HPDE6-E6E7 (cell line): ENCODE data around the gene SLC9B2.
"Not testable (repeated sequence)": the region's sequence is repeated elsewhere in the genome, so short reads cannot be mapped to it uniquely, and the experiment has no call there.

ENCODE experiments used
- DNase-seq: peaks from one replicate; pipeline ENCODE4 v3.0.0; 2011; ENCODE audit warnings: missing footprints; ENCODE audit errors: extremely low spot score

Gene SLC9B2

GRCh38 chr4:103019308-103020124, 57.0 kb downstream of the SLC9B2 start, which contains the start of gene SLC9B1:
Gene SLC9B1, minus strand, starts transcription at chr4:103019705. Its CDS starts 27,994 bp downstream, at chr4:102991711.
- peak; percentile 89 for DNase-seq

DNA sequence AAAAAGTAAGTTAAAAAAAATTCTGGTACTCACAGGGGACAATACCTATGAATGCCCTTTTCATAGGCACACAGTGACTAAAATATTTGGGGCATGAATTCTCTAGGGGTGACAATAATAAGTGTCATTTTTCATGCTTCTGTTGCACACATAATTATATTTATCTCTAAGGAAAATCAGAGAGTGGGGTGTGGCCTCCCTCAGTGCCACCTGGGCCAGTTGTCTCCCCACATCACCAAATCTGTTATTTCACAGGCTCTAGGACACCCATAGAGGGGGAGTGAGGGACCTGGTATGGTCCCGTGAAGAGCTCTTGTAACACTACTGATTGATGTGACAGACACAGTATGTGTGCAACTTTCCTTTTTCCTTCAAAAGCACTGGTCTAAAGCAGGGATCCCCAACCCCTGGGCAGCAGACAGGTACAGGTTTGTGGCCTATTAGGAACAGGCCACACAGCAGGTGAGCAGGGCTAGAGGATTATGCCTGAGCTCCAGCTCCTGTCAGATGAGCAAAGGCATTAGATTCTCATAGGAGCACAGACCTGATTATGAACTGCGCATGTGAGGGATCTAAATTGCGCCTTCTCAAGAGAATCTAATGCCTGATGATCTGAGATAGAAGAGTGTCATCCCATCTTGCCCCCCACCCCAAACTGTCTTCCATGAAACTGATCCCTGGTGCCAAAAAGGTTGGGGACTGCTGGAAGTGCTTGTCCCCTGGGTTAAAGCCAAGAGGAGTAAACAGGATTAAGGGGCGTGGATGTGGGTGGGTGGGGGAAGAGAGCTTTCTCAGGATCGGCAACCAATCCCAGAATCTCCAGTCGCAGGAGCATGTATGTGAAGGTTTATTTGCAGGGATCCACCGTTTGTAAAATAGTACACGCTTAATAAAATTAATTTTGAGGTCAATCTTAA, 57.9 kb downstream of the SLC9B2 start:
- no peak for DNase-seq

DNA sequence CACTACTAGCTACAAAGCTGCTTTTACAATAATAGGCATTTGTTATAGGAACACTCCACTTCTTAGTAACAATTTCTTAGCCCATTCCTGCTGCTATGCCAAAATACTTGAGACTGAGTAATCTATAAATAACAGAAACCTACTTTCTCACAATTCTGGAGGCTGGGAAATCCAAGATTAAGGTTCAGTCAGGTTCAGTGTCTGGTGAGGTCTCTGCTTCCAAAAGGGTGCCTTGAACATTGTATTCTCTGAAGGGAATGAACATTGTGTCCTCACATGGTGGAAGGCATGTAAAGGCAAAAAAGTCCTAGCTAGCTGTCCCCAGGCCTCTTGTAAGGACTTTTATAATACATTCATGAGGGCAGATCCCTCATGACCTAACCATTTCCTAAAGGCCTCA, 64.0 kb downstream of the SLC9B2 start:
- DNase-seq: no peak

DNA sequence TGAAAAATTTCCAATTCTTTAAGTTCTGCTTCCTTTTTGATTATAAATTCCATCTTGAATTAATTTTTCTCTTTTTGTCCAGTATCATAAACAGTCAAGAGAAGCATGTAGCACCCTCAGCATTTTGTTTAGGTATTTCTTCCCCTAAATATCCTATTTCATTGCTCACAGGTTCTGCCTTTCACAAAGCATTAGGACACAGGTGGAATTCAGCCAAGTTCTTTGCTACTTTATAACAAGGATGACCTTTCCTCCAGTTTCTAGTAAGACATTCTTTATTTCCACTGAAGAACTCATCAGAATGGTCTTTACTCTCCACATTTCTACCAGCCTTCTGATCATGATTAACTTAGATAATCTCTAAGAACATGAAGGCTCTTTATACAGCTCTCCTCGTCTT, 64.5 kb downstream of the SLC9B2 start:
- DNase-seq: no peak

DNA sequence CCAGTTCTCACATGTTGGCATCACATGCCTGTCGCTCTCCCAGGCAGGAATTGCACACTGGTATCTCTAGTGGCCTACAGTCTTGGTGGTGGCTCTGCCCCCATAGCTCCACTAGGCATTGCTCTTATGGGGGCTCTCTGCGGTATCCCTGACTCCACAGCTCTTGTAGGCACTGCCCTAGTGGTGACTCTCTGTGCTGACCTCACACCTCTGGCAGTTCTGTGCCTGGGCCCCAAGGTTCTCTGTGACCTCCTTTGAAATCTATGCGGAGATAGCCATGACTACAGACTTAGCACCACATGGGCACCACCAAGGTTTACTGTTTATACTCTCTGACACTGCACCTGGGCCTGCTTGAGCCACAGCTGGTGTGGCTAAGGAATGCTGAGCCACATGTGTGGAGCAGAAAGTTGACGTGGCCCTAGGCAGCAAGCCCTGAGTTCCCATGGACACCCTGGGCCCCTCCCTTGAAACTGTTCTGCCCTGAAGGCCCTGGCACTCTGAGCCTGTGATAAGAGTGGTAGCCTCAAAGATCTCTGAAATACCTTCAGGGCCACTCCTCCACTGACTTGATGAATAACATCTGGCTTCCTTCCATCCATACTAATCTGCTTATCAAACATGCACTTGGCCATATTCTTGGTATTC, 65.1 kb downstream of the SLC9B2 start:
- peak; percentile 32 for DNase-seq

GRCh38 chr4:103010804-103011203, 65.8 kb downstream of the SLC9B2 start:
- DNase-seq: no peak

- no peak for DNase-seq
Observed at GRCh38 chr4:103008875-103009729, 67.5 kb downstream of the SLC9B2 start.

DNA sequence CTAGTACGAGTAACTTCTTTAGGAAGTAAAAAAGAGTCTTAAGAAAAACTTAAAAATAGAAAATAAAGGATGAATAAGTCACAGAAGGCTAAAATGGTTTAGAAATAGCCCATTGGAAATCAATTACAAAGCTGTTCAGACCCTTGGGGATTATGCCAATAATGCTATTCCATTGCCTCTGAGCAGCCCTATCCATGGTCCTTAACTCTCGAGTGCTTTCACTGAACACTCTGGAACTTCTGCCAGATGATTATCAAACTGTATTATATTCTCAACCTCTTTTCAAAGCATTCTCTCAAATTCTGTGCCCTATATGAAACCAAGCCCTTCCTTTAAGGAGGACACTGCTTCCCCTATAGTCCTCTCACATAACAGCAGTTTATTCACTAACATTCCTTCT, 74.0 kb downstream of the SLC9B2 start:
- no peak for DNase-seq

DNA sequence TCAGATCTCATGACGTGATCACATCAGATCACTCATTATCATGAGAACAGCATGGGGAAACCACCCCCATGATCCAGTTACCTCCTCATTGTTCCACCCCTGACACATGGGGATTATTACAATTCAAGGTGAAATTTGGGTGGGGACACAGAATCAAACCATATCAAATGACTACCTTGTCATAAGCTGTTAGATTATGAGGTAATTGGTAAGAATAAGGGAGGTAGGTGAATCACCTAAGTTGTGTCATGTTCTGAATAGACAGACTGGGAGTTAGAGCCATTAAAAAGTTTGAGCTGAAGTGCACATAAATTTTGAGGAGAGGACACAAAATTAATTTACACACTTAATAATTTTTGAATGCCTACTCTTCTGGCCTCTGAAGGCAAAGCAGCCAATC, 81.8 kb downstream of the SLC9B2 start:
- no peak for DNase-seq

GRCh38 chr4:102993985-102994384, 82.6 kb downstream of the SLC9B2 start:
- DNase-seq: not testable (repeated sequence)

GRCh38 chr4:102988429-102989020, 88.0 kb downstream of the SLC9B2 start:
- no peak for DNase-seq

- DNase-seq: no peak
Observed at GRCh38 chr4:102981005-102981404, 95.6 kb downstream of the SLC9B2 start.
